GM12878 (cell line): ENCODE measurements around the gene TMEM50B. TPM values are rescaled to one million over a fixed set of nuclear protein-coding genes. Genes with fewer than 3 reads are reported as not detected.

Experiments
- BCL11A ChIP-seq: IDR thresholded peaks from 2 replicates; pipeline ENCODE4 v1.6.1; 2011; ENCODE audit warnings: low read depth, low read length
- BCLAF1 ChIP-seq: fragments of 450-650 bp; IDR thresholded peaks from 2 replicates; pipeline ENCODE4 v1.6.1; 2017; ENCODE audit warnings: antibody characterized with exemption, mild to moderate bottlenecking, moderate library complexity
- BMI1 ChIP-seq: fragments of 450-650 bp; IDR thresholded peaks from 2 replicates; pipeline ENCODE4 v1.6.1; 2016; ENCODE audit warnings: mild to moderate bottlenecking, moderate library complexity, borderline replicate concordance
- CTCF ChIP-seq, 3 experiments: IDR thresholded peaks in 2 of 3; conservative IDR thresholded peaks in 1 of 3; 2 replicates each; pipeline ENCODE4 v1.5.1; 2011; ENCODE audit warnings: low read depth in 3 of 3, low read length in 3 of 3, mild to moderate bottlenecking in 3 of 3, control low read depth in 2 of 3, moderate library complexity in 2 of 3, inconsistent platforms in 1 of 3, mixed read lengths in 1 of 3; ENCODE audit not compliant: control insufficient read depth in 2 of 3, insufficient read depth in 1 of 3; ENCODE audit errors: extremely low read depth in 1 of 3
- IKZF1 ChIP-seq: fragments of 450-650 bp; conservative IDR thresholded peaks from 2 replicates; pipeline ENCODE4 v1.6.1; 2017; ENCODE audit warnings: antibody characterized with exemption, mild to moderate bottlenecking
- MLLT1 ChIP-seq: fragments of 450-650 bp; IDR thresholded peaks from 2 replicates; pipeline ENCODE4 v1.6.1; 2016; ENCODE audit warnings: mild to moderate bottlenecking
- NFYA ChIP-seq: IDR thresholded peaks from 2 replicates; pipeline ENCODE4 v1.6.1; 2011; ENCODE audit warnings: low read depth, mild to moderate bottlenecking, low read length, improper control_type of control experiment, borderline replicate concordance
- NKRF ChIP-seq: fragments of 450-650 bp; conservative IDR thresholded peaks from 2 replicates; pipeline ENCODE4 v1.6.1; 2017; ENCODE audit warnings: mild to moderate bottlenecking, moderate library complexity
- PAX5 ChIP-seq: IDR thresholded peaks from 2 replicates; pipeline ENCODE4 v1.6.1; 2011; ENCODE audit warnings: low read depth, low read length, borderline replicate concordance
- POLR2AphosphoS5 ChIP-seq: IDR thresholded peaks from 2 replicates; pipeline ENCODE4 v1.6.1; 2011; ENCODE audit warnings: mild to moderate bottlenecking, low read length, inconsistent platforms
- RUNX3 ChIP-seq: IDR thresholded peaks from 2 replicates; pipeline ENCODE4 v1.6.1; 2012; ENCODE audit warnings: low read length, inconsistent platforms
- SIN3A ChIP-seq: IDR thresholded peaks from 2 replicates; pipeline ENCODE4 v1.6.1; 2012; ENCODE audit warnings: low read depth, low read length, improper control_type of control experiment
- SMAD1 ChIP-seq: fragments of 450-650 bp; IDR thresholded peaks from 2 replicates; pipeline ENCODE4 v1.6.1; 2018; ENCODE audit warnings: mild to moderate bottlenecking, low read depth; ENCODE audit not compliant: partially characterized antibody
- SREBF2 ChIP-seq: IDR thresholded peaks from 2 replicates; pipeline ENCODE4 v1.6.1; 2012; ENCODE audit warnings: mild to moderate bottlenecking, low read length
- TARDBP ChIP-seq: IDR thresholded peaks from 2 replicates; pipeline ENCODE4 v1.6.1; 2016; ENCODE audit warnings: borderline replicate concordance
- USF2 ChIP-seq: IDR thresholded peaks from 2 replicates; pipeline ENCODE4 v1.6.1; 2011; ENCODE audit warnings: low read depth, low read length, improper control_type of control experiment, borderline replicate concordance
- polyA plus RNA-seq, 11 experiments: library from polyadenylated mRNA; depleted of rRNA in 4 of 11; unstranded in 6 of 11; stranded (reverse) in 5 of 11; fragments of >200 nt; fragmentation: Nextera tagmentation in 4 of 11; fragmentation: Illumina TruSeq in 1 of 11; extraction: Ambion mirVana in 4 of 11; extraction: Trizol in 1 of 11; gene quantifications; 1 replicate in 1 of 11; 2 replicates in 10 of 11; pipeline versions ENCODE4 v1.2.1 to v1.2.3, GENCODE V29; 2011 to 2016; ENCODE audit warnings: inconsistent platforms in 2 of 11, missing spikeins in 2 of 11, low read depth in 1 of 11
- total RNA-seq, 4 experiments: library from RNA; depleted of rRNA in 3 of 4; stranded (reverse); fragments of >200 nt in 3 of 4; fragmentation: Illumina TruSeq in 1 of 4; extraction: Trizol in 1 of 4; gene quantifications; 2 replicates each; pipeline versions ENCODE4 v1.2.1 to v1.2.3, GENCODE V29; 2013 to 2021

Gene TMEM50B
- total and polyA plus RNA-seq, 10 of the 15 experiments (the other 5 are each of a cell fraction or from before 2014, with no cell fraction given), result 12.1 to 42.1 (median 18.2) TPM

- TF ChIP-seq SMAD1, result no peak
- peak; percentile 90 for TF ChIP-seq IKZF1
- TF ChIP-seq BMI1, result no peak
- TF ChIP-seq TARDBP, result no peak
- peak; percentile 86 for TF ChIP-seq POLR2AphosphoS5
- peak; percentile 25 to 52 (median 33); a peak in 4 of 6 replicates for TF ChIP-seq CTCF (IDR thresholded peaks at IDR 0.05 in 2 of 3, conservative IDR thresholded peaks at IDR 0.05 in 1 of 3; ENCODE audit: control insufficient read depth in 2 of 3, extremely low read depth in 1 of 3, insufficient read depth in 1 of 3, low read depth in 3 of 3, low read length in 3 of 3)
- peak; percentile 85 for TF ChIP-seq SIN3A
- no peak for TF ChIP-seq NFYA
- no peak for TF ChIP-seq BCLAF1
- TF ChIP-seq NKRF, result peak; percentile 55
- no peak for TF ChIP-seq USF2
- no peak for TF ChIP-seq BCL11A
- peak; percentile 26; the same call in 1 of the 2 replicates for TF ChIP-seq PAX5
- TF ChIP-seq SREBF2, result no peak
- no peak for TF ChIP-seq MLLT1
- TF ChIP-seq RUNX3, result peak; percentile 22; the same call in 1 of the 2 replicates
These were observed at the start of gene TMEM50B (continued) for GRCh38 chr21:33479679-33480480.
